Fibroblast of lung (primary cell): ENCODE results near the gene DNMT3A. TPM values are rescaled to one million over a fixed set of nuclear protein-coding genes. Genes with fewer than 3 reads are reported as not detected.

Experiments
- DNase-seq, 2 donors: peaks; one replicate each; pipeline versions ENCODE4 v3.0.0 to v3.0.0-alpha.2; 2010; ENCODE audit warnings: low read depth in 2 of 2
- H2AFZ ChIP-seq: 2 replicates; pipeline ENCODE4 v1.5.1; 2012; ENCODE audit warnings: low read length, control low read depth, inconsistent platforms
- H3K27ac ChIP-seq: 2 replicates; pipeline ENCODE4 v1.5.1; 2011; ENCODE audit warnings: low read length, control low read depth; ENCODE audit not compliant: insufficient read depth
- H3K27me3 ChIP-seq: 2 replicates; pipeline ENCODE4 v1.5.1; 2011; ENCODE audit warnings: mild to moderate bottlenecking, low read length; ENCODE audit not compliant: control insufficient read depth, insufficient read depth
- H3K36me3 ChIP-seq: 2 replicates; pipeline ENCODE4 v1.5.1; 2011; ENCODE audit warnings: low read length; ENCODE audit not compliant: control insufficient read depth, insufficient read depth
- H3K4me1 ChIP-seq: 2 replicates; pipeline ENCODE4 v1.5.1; 2011; ENCODE audit warnings: low read length; ENCODE audit not compliant: control insufficient read depth, insufficient read depth; ENCODE audit errors: extremely low read depth
- H3K4me2 ChIP-seq: 2 replicates; pipeline ENCODE4 v1.5.1; 2011; ENCODE audit warnings: low read length, control low read depth; ENCODE audit not compliant: insufficient read depth; ENCODE audit errors: extremely low read depth
- H3K4me3 ChIP-seq, 4 experiments: fragments of 200-600 bp in 1 of 4; sonication (generic) in 1 of 4; replicated peaks in 1 of 4; 2 replicates each; pipeline ENCODE4 v1.5.1; 2011 to 2016; ENCODE audit warnings: low read length in 4 of 4, low read depth in 3 of 4, mild to moderate bottlenecking in 3 of 4, control low read depth in 2 of 4, inconsistent platforms in 1 of 4, mixed read lengths in 1 of 4; ENCODE audit not compliant: insufficient read depth in 1 of 4; ENCODE audit errors: control extremely low read depth in 1 of 4
- H3K79me2 ChIP-seq: 2 replicates; pipeline ENCODE4 v1.5.1; 2012; ENCODE audit warnings: mild to moderate bottlenecking, low read length, inconsistent platforms; ENCODE audit not compliant: control insufficient read depth, insufficient read depth
- H3K9ac ChIP-seq: 2 replicates; pipeline ENCODE4 v1.5.1; 2011; ENCODE audit warnings: mild to moderate bottlenecking, low read length, control low read depth; ENCODE audit not compliant: insufficient read depth
- H3K9me3 ChIP-seq: 2 replicates; pipeline ENCODE4 v1.5.1; 2012; ENCODE audit warnings: low read depth, low read length; ENCODE audit not compliant: control insufficient read depth, insufficient read depth
- H4K20me1 ChIP-seq: 2 replicates; pipeline ENCODE4 v1.5.1; 2011; ENCODE audit warnings: low read length; ENCODE audit not compliant: control insufficient read depth, insufficient read depth; ENCODE audit errors: extremely low read depth
- CTCF ChIP-seq, 2 donors: IDR thresholded peaks in 1 of 2; conservative IDR thresholded peaks in 1 of 2; 1 replicate in 1 of 2; 2 replicates in 1 of 2; pipeline ENCODE4 v1.5.1; 2011 to 2012; ENCODE audit warnings: low read length in 2 of 2, control low read depth in 1 of 2, inconsistent platforms in 1 of 2, low read depth in 1 of 2, mild to moderate bottlenecking in 1 of 2
- EZH2 ChIP-seq: IDR thresholded peaks from 2 replicates; pipeline ENCODE4 v1.5.1; 2012; ENCODE audit warnings: low read length, control low read depth, mild to moderate bottlenecking; ENCODE audit errors: missing control alignments
- polyA plus RNA-seq, 2 donors: library from polyadenylated mRNA; depleted of rRNA in 1 of 2; stranded (reverse) in 1 of 2; unstranded in 1 of 2; fragments of >200 nt; gene quantifications; 2 replicates each; pipeline ENCODE4 v1.2.1, GENCODE V29; 2011 to 2012; ENCODE audit warnings: missing spikeins in 1 of 2
- total RNA-seq: library from RNA; depleted of rRNA; stranded (reverse); fragments of >200 nt; gene quantifications from 2 replicates; pipeline ENCODE4 v1.2.1, GENCODE V29; 2014

The DNMT3A gene
- total and polyA plus RNA-seq, 2 donors (not counting 1 experiment from before 2014, with no cell fraction given): 3.6 to 19.7 TPM

- H3K27me3 ChIP-seq: no peaks in the 10 kb centered on the region
- H3K4me3 ChIP-seq: no peak overlapping the region
- H4K20me1 ChIP-seq: no peaks in the 10 kb centered on the region
- H3K79me2 ChIP-seq: no peaks in the 10 kb centered on the region
- H3K27ac ChIP-seq: no peak overlapping the region
- H2AFZ ChIP-seq: no peak overlapping the region
- no peaks in the 10 kb centered on the region for H3K9me3 ChIP-seq
- H3K36me3 ChIP-seq: no peaks in the 10 kb centered on the region
- no peak for DNase-seq
- no peaks in the 10 kb centered on the region for H3K4me1 ChIP-seq
- TF ChIP-seq CTCF (conservative IDR thresholded peaks at IDR 0.05 in 1 of 2, IDR thresholded peaks at IDR 0.05 in 1 of 2; ENCODE audit: low read depth in 1 of 2, low read length in 2 of 2): no peak
- TF ChIP-seq EZH2: no peak
- no peak overlapping the region for H3K9ac ChIP-seq
- H3K4me2 ChIP-seq: no peak overlapping the region
These were observed 137.4 kb downstream of the DNMT3A start for GRCh38 chr2:25204190-25204838.

- Histone ChIP-seq H3K4me2 (no peak overlapping the region), H3K27me3 (no peaks in the 10 kb centered on the region), H3K4me1 (no peaks in the 10 kb centered on the region), H2AFZ (no peak overlapping the region), H3K4me3 (no peak overlapping the region), H3K79me2 (no peaks in the 10 kb centered on the region), H3K36me3 (no peaks in the 10 kb centered on the region), H3K27ac (no peak overlapping the region), H4K20me1 (no peaks in the 10 kb centered on the region), H3K9me3 (no peaks in the 10 kb centered on the region), H3K9ac (no peak overlapping the region)
- DNase-seq: no peak
- TF ChIP-seq EZH2 (no peak), CTCF (conservative IDR thresholded peaks at IDR 0.05 in 1 of 2, IDR thresholded peaks at IDR 0.05 in 1 of 2; ENCODE audit: low read depth in 1 of 2, low read length in 2 of 2) (no peak)
These were observed 139.4 kb downstream of the DNMT3A start for GRCh38 chr2:25202275-25202674.

DNA sequence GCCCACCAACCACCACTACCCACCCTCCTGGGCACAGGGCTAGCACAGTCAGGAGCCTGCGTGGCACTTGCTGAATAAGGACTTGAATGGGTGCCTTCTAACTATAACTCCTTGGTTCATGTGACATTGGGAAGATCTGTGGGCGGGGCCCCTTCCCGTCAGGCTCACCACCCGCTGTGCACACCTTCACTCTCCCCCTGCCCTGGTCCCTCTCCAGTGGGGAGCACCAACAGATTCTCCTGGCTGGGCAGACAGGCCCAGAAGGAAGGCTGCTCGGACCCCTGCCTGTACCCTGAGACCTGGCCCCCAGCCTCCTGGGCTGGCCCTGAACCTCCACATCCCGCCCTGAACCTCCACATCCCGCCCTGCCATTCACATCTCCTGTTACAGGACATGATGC lies 139.9 kb downstream of the DNMT3A start:
- H3K4me1 ChIP-seq: no peaks in the 10 kb centered on the region
- no peak overlapping the region for H3K4me3 ChIP-seq
- H3K9ac ChIP-seq: no peak overlapping the region
- H3K4me2 ChIP-seq: no peak overlapping the region
- no peaks in the 10 kb centered on the region for H3K9me3 ChIP-seq
- H3K36me3 ChIP-seq: no peaks in the 10 kb centered on the region
- no peak overlapping the region for H3K27ac ChIP-seq
- TF ChIP-seq EZH2 (no peak), CTCF (conservative IDR thresholded peaks at IDR 0.05 in 1 of 2, IDR thresholded peaks at IDR 0.05 in 1 of 2; ENCODE audit: low read depth in 1 of 2, low read length in 2 of 2) (no peak)
- no peaks in the 10 kb centered on the region for H4K20me1 ChIP-seq
- no peaks in the 10 kb centered on the region for H3K27me3 ChIP-seq
- no peaks in the 10 kb centered on the region for H3K79me2 ChIP-seq
- no peak for DNase-seq
- no peak overlapping the region for H2AFZ ChIP-seq
